COLO668 (cell line): ENCODE results near the gene VKORC1L1.
"Not testable (repeated sequence)": the region's sequence is repeated elsewhere in the genome, so short reads cannot be mapped to it uniquely, and the experiment has no call there.

Source experiments
- DNase-seq: peaks from one replicate; lab custom pipeline; 2025; ENCODE audit not compliant: unreplicated experiment; lab: John Stamatoyannopoulos, UW

The VKORC1L1 gene

DNA sequence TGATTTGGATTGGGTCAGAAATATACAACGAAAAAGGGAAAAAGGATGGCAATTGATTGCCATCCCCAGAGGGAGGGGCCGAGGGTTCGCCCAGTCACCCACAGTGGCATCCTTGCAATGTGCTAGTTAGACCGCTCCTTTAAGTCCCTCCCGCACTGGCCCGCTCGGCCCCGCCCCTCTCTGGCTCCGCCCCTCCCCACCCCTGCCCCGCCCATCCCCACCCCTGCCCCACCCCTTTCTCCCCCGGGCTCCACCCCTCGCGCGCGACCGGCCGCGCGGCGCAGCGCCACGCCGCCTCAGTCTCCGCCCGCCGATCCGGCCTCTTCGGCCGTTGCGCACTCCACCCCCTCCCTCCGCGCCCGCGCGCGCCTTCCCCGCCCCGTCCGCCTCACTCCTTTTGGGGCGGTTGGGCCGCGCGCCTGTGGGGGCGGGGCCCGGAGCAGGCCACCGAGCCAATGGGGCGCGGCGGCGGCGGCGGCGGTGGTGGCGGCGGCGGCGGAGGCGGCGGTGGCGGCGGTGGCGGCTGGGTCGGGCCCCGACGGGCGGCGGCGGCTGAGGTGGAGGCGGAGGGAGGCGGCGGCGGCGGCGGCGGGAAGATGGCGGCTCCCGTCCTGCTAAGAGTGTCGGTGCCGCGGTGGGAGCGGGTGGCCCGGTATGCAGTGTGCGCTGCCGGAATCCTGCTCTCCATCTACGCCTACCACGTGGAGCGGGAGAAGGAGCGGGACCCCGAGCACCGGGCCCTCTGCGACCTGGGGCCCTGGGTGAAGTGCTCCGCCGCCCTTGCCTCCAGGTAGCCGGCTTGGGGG lies at the start of gene VKORC1L1:
Gene VKORC1L1, plus strand, starts transcription at position 299 of the 806 bp plus-strand sequence. Its CDS starts 298 bp downstream, at position 597.
- peak; percentile 96 for DNase-seq

- DNase-seq, result no peak
These were observed 45.5 kb upstream of the VKORC1L1 start for GRCh38 chr7:65827366-65827765.

DNA sequence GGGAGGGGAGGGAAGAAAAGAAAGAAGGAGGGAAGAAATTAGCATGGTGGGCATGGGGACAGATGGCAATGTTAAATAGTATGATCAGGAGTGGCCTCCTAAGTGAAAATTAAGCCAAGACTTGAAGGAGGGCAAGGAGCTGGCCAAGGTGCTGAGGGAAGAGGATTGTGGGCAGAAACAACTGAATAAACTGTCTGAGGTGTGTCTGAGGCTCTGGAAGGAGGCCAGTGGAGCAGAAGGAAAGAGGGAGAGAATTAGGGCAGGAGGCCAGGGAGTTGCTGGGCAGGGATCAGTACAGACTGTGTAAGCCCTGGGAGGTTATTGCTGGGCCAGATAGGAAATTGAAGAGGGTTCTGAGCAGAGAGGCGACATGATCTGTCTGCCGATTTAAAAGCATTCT lies 40.6 kb upstream of the VKORC1L1 start:
- DNase-seq, result no peak

DNA sequence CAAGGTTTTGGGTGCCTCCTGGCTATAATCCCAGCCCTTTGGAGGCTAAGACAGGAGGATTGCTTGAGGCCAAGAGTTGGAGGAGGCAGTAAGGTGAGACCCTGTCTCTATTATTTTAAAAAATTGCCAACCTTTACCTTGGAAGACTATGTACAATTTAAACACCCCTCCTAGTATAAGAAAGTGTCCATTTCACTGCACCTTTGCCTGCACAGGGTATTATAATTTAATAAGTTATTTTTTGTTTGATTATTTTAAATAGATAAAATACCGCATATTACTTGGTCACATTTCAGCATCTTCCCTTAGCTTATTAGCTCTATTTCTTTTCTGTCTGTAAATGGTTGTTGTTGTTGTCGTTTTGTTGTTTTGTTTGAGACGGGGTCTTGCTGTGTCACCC lies 36.2 kb upstream of the VKORC1L1 start:
- not testable (repeated sequence) for DNase-seq

DNA sequence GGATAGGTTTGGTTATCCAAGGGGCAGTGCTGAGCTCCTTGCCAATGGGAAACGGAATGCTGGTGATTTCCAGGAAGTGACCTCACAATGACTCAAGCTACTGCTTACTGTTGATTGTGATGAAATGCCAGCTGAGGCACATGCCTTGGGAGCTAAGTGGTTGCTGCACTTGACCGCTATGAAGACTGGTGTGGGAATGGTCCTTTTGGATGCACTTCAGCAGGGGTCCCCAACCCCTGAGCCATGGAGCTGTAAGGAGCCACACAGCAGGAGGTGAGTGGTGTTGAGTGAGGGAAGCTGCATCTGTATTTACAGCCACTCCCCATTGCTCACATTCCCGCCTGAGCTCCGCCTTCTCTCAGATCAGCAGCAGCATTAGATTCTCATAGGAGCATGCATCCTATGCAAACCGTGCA lies 35.3 kb upstream of the VKORC1L1 start:
- not testable (repeated sequence) for DNase-seq

DNA sequence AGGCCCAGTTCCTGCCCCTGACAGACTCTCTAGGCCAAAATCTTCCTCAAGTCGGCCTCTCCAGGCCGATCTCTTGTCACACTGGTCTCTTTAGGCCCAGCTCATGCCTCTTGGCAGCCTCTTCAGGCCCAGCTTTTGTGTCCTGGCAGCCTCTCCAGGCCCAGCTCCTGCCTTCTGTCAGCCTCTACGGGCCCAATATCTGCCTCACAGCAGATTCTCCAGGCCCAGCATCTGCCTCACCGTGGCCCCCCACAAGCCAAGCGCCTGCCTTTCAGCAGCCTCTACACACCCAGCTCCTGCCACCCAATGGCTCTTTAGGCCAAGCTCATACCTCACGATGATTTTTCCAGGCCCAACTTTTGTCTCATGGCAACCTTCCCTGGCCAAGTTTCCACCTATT lies 33.0 kb upstream of the VKORC1L1 start:
- no peak for DNase-seq

GRCh38 chr7:65840446-65840845 lies 32.4 kb upstream of the VKORC1L1 start:
- no peak for DNase-seq

GRCh38 chr7:65843616-65844015 lies 29.3 kb upstream of the VKORC1L1 start:
- not testable (repeated sequence) for DNase-seq

DNA sequence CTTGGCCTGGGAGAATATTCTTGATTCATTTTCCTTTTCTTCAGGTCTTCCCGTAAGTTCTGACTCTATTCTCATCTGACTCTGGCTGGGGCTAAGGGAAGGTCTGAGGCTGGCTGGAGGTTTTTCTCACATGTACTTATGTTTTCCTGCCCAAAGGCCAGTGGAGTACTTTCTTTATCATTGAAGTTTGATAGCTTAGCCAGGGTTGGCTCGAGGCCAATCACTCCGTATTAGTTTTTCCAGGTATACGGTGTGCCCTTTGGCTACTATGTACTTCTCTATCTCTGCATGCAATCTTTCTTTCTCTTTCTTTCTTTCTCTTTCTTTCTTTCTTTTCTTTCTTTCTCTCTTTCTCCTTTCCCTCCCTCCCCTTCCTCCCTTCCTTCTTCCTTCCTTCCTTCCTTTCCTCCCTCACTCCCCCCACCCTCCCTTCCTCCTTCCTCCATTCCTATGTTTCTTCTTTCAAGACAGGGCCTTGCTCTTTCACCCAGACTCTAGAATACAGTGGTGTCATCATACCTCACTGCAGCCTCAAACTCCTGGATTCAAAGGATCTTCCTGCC lies 26.8 kb upstream of the VKORC1L1 start:
- DNase-seq, result no peak

DNA sequence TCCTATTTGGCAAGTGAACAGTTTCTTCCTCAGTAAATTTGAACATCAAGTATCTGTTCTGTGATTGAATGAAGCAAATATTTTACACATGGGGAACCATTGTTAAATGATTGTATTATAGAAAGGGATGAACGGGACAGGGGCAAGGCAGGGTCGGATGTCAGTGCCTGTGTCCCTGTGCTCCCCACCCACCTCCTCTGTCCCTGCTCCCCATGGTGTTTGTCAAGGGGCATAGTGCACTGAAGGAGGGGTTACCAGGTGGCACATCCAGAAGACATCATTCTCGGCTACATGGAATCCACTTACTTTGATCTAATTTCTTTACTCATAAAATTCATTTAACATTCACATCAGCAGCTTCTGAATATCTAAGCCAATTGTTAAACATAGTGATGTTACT lies 19.4 kb upstream of the VKORC1L1 start:
- DNase-seq, result not testable (repeated sequence)

- not testable (repeated sequence) for DNase-seq
These were observed 19.0 kb upstream of the VKORC1L1 start for GRCh38 chr7:65853892-65854291.

GRCh38 chr7:65857321-65857894 lies 15.5 kb upstream of the VKORC1L1 start:
- not testable (repeated sequence) for DNase-seq

GRCh38 chr7:65858660-65859059 lies 14.2 kb upstream of the VKORC1L1 start:
- not testable (repeated sequence) for DNase-seq

GRCh38 chr7:65866244-65866643 lies 6.6 kb upstream of the VKORC1L1 start:
- not testable (repeated sequence) for DNase-seq

DNA sequence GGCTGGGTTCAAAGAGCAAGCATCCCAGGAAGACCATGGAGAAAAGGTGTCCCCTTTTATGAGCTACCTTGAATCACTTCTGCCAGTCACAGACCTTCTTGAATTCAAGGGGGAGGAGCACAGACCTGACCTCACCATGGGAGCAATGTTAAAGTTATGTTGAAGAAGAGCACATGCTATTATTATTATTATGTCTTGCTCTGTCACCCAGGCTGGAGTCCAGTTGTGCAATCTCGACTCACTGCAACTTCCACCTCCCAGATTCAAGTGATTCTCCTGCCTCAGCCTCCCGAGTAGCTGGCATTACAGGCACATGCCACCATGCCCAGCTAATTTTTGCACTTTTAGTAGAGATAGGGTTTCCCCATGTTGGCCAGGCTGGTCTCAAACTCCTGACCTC lies 5.2 kb upstream of the VKORC1L1 start:
- DNase-seq, result not testable (repeated sequence)

DNA sequence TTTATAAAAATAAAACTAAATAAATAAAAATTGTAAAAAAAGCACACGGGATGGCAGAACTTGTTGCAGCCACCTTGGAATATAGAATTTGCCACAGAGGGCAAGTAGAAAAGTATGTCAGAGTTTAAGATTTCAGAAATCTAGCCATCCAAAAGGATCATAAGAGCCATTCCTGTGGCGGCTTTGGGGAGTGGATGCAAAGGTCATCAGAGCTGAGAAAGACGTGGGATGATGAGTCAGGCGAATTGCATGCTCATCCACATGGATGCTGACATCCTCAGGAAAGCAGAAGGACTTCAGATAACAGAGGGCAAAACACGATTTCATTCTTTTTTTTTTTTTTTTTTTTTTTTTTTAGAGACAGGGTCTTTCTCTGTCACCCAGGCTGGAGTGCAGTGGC lies 3.6 kb upstream of the VKORC1L1 start:
- DNase-seq, result not testable (repeated sequence)

DNA sequence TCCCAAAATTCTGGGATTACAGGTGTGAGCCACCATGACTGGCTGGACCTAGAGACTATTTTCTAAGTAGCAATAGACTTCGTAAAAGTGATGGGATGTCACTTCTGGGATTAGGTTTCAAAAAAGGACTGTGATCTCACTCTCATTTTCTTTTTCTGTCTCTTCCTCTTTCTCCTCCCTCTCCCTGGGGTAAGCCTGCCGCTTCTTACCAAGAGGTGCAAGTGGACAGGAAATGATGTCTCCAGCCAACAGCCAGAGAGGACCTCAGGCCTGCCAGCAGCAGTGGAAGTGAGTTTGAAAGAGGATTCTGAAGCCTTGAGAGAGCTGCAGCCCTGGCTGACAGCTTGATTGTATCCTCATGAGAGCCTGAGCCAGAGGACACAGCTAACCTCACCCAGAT lies 1.4 kb upstream of the VKORC1L1 start:
- not testable (repeated sequence) for DNase-seq

DNA sequence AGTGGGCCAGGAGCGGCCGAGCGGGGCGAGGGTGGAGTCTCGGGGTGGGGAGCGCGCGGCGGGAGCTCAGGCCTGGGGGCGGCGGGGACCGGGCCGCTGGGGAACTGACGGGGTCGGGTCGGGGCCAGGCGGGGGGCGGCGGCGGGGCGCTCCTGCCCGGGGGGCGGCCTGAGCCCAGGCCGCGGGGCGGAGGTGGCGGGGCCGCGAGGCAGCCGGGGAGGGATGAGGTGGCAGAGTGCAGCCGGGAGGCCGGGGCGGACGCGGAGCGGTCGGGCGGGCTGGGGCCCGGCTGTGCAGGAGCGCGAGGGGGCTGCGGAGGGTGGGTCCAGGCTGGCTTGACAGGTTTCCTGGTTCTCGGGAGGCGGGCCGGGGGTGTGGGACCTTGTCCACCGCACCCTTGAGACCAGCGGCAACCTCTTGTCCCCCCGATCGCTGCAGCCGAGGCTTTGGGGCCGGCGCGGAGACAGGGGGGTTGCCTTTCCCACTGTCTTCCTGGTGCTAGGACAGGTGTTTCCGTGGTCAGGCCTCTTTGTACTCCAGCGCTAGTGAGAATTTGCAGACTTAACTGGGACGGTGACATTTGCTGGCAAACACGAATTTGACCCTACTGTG lies 814 bp downstream of the VKORC1L1 start:
- peak; percentile 43 for DNase-seq

- DNase-seq, result not testable (repeated sequence)
These were observed 2.8 kb downstream of the VKORC1L1 start for GRCh38 chr7:65875715-65876114.

DNA sequence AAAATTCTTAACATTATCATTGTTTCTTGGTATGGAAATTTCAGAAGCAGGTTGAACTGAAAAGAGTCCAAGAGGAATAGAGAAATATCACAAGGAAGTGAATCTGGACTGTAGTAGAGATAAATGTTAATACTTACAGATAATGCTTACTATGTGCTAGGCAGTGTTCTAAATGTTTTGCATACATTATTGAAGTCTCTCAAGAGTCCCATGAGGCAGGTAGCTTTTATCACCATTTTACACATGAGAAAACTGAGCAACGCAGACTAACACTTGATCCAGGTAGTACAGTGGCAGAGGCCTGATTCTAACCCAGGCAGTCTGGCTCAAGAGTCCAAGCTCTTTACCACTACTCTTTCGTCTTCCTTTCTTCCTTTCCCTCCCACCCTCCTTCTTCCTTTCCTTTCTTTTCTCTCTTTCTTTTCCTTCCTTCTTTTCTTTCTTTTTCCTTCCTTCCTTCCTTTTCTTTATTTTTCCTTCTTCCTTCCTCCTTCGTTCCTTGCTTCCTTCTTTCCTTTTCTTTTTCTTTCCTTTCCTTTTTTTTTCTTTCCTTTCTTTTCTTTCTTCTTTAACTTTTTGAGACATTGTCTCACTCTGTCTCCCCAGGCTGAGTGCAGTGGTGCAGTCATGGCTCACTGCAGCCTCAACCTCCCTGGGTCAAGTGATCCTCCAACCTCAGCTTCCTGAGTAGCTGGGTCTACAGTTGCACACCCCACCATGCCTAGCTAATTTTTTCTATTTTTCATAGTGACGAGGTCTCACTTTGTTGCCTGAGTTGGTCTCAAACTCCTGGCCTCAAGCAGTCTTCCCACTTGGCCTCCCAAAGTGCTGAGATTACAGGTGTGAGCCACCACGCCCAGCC lies 6.6 kb downstream of the VKORC1L1 start:
- DNase-seq, result not testable (repeated sequence)

GRCh38 chr7:65880242-65880641 lies 7.4 kb downstream of the VKORC1L1 start:
- DNase-seq, result not testable (repeated sequence)
